ENCODE data around the gene DIP2C.

- no peak for TF ChIP-seq ZNF384 (IDR thresholded peaks at IDR 0.05)
- no peak for TF ChIP-seq L3MBTL2 (conservative IDR thresholded peaks at IDR 0.05)
- TF ChIP-seq FOXA1 (IDR thresholded peaks at IDR 0.05) = no peak
- no peak for TF ChIP-seq FOXM1 (IDR thresholded peaks at IDR 0.05; ENCODE audit: borderline replicate concordance)
- no peak for TF ChIP-seq TARDBP (IDR thresholded peaks at IDR 0.05)
- TF ChIP-seq HDGF (IDR thresholded peaks at IDR 0.05; ENCODE audit: borderline replicate concordance) = no peak
- no peak for TF ChIP-seq BHLHE40 (IDR thresholded peaks at IDR 0.05; ENCODE audit: borderline replicate concordance)
- TF ChIP-seq SUZ12 (IDR thresholded peaks at IDR 0.05) = no peak
- TF ChIP-seq ELF4 (IDR thresholded peaks at IDR 0.05) = no peak
These were observed 332.1 kb downstream of the DIP2C start for GRCh38 chr10:357201-357950.

Measured in HEK293T (cell line).